ENCODE measurements around the gene NECAB2. TPM values are rescaled to one million over a fixed set of nuclear protein-coding genes. Genes with fewer than 3 reads are reported as not detected.

NECAB2 gene
- total and polyA plus RNA-seq, 2 experiments from 2014 or later = 1.2 TPM; not detected in 1

GRCh38 chr16:83942074-83942473, 26.0 kb upstream of the NECAB2 start:
- in situ Hi-C loops (cut with MboI) = no loop called here
- Histone ChIP-seq H2AFZ (no peak overlapping the region), H3K4me1 (ENCODE audit: insufficient read depth) (no peaks in the 10 kb centered on the region), H3K27me3 (replicated peaks; ENCODE audit: insufficient read depth) (no peaks in the 10 kb centered on the region), H3K9me2 (ENCODE audit: insufficient read depth) (no peaks in the 10 kb centered on the region), H3K79me2 (ENCODE audit: insufficient read depth) (no peaks in the 10 kb centered on the region), H3F3A (ENCODE audit: insufficient read depth) (no peaks in the 10 kb centered on the region), H3K4me3 (no peak overlapping the region), H3K36me3 (ENCODE audit: low read depth) (no peaks in the 10 kb centered on the region), H4K20me1 (ENCODE audit: insufficient read depth) (no peaks in the 10 kb centered on the region), H3K4me2 (ENCODE audit: unreplicated experiment) (no peak overlapping the region), H3K9me3 (ENCODE audit: low read depth) (no peaks in the 10 kb centered on the region), H3K27ac (no peak overlapping the region), H3K9ac (no peak overlapping the region)
- DNase-seq = no peak
- WGBS, 2 experiments (ENCODE audit: low coverage in 1 of 2, low lambda C conversion rate in 2 of 2, missing lambda C conversion rate in 2 of 2) = 88 to 91% methylated on average over 14 of the region's 14 CpGs
- TF ChIP-seq EZH2phosphoT487 (IDR thresholded peaks at IDR 0.05; ENCODE audit: insufficient read depth, low read depth) (no peak), EZH2 (IDR thresholded peaks at IDR 0.05; ENCODE audit: insufficient read depth, poor library complexity, severe bottlenecking) (no peak)

- Histone ChIP-seq H3K27ac (no peak overlapping the region), H2AFZ (no peak overlapping the region), H3F3A (ENCODE audit: insufficient read depth) (no peaks in the 10 kb centered on the region), H3K79me2 (ENCODE audit: insufficient read depth) (no peaks in the 10 kb centered on the region), H3K9ac (no peak overlapping the region), H3K4me3 (no peak overlapping the region), H3K9me3 (ENCODE audit: low read depth) (no peaks in the 10 kb centered on the region), H3K36me3 (ENCODE audit: low read depth) (no peaks in the 10 kb centered on the region), H3K4me1 (ENCODE audit: insufficient read depth) (no peaks in the 10 kb centered on the region), H3K27me3 (replicated peaks; ENCODE audit: insufficient read depth) (no peaks in the 10 kb centered on the region), H3K9me2 (ENCODE audit: insufficient read depth) (no peaks in the 10 kb centered on the region), H3K4me2 (ENCODE audit: unreplicated experiment) (no peak overlapping the region), H4K20me1 (ENCODE audit: insufficient read depth) (no peaks in the 10 kb centered on the region)
- 64 to 70% methylated on average over 11 of the region's 11 CpGs for WGBS, 2 experiments (ENCODE audit: low coverage in 1 of 2, low lambda C conversion rate in 2 of 2, missing lambda C conversion rate in 2 of 2)
- no peak for DNase-seq
- TF ChIP-seq EZH2phosphoT487 (IDR thresholded peaks at IDR 0.05; ENCODE audit: insufficient read depth, low read depth) = no peak
- no peak for TF ChIP-seq EZH2 (IDR thresholded peaks at IDR 0.05; ENCODE audit: insufficient read depth, poor library complexity, severe bottlenecking)
- in situ Hi-C loops (cut with MboI) = no loop called here
Observed at GRCh38 chr16:83942815-83943515, 25.1 kb upstream of the NECAB2 start.

DNA sequence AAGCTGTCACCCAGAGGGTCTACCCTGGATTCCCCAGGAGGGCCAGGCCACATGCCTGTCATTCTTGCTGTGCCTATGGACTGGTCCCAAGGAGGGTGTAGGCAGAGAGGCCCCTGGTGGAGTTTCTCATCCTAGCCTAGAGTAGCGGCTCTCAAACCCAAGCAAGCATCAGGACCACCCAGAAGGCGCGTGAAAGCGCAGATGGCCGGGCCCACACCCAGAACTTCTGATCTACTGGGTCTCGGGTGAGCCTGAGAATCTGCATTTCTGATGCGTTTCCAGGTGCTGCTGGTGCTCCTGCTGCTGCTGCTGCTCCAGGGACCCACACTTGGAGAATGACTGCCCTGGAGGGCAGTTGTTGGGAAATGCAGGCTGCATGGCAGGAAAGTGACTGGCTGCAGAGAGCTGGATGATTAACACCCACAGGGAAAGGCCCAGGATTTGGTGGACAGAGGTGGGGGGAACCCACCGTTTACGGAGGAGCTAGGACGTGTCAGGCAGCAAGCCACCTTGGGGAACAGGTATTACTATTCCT, 24.5 kb upstream of the NECAB2 start:
- Histone ChIP-seq H2AFZ (no peak overlapping the region), H3F3A (ENCODE audit: insufficient read depth) (no peaks in the 10 kb centered on the region), H3K4me2 (ENCODE audit: unreplicated experiment) (no peak overlapping the region), H3K4me1 (ENCODE audit: insufficient read depth) (no peaks in the 10 kb centered on the region), H3K9me2 (ENCODE audit: insufficient read depth) (no peaks in the 10 kb centered on the region), H4K20me1 (ENCODE audit: insufficient read depth) (no peaks in the 10 kb centered on the region), H3K4me3 (no peak overlapping the region), H3K9me3 (ENCODE audit: low read depth) (no peaks in the 10 kb centered on the region), H3K36me3 (ENCODE audit: low read depth) (no peaks in the 10 kb centered on the region), H3K27ac (no peak overlapping the region), H3K9ac (no peak overlapping the region), H3K27me3 (replicated peaks; ENCODE audit: insufficient read depth) (no peaks in the 10 kb centered on the region), H3K79me2 (ENCODE audit: insufficient read depth) (no peaks in the 10 kb centered on the region)
- in situ Hi-C loops (cut with MboI) = no loop called here
- 68% methylated on average over 10 of the region's 10 CpGs for WGBS, 2 experiments (ENCODE audit: low coverage in 1 of 2, low lambda C conversion rate in 2 of 2, missing lambda C conversion rate in 2 of 2)
- TF ChIP-seq EZH2phosphoT487 (IDR thresholded peaks at IDR 0.05; ENCODE audit: insufficient read depth, low read depth) = no peak
- TF ChIP-seq EZH2 (IDR thresholded peaks at IDR 0.05; ENCODE audit: insufficient read depth, poor library complexity, severe bottlenecking) = no peak
- DNase-seq = no peak

DNA sequence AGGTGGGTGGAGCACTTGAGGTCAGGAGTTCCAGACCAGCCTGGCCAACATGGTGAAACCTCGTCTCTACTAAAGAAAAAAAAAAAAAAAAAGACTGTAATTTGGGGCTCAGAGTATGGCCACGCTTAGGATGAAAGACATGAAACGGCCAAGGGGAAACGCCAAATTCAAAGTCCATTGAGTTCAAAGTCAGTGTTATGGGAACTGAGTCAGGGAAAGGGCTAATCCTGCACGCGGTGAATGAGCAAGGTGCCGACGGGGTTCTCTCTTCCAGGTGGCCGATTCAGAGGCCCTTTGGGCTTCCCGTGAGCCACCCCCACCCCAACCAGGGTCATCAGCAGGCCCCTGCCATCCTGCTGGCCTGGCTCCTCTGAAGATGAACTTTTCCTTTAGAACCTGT, 22.5 kb upstream of the NECAB2 start:
- Histone ChIP-seq H3K27me3 (replicated peaks; ENCODE audit: insufficient read depth) (no peaks in the 10 kb centered on the region), H3K27ac (no peak overlapping the region), H4K20me1 (ENCODE audit: insufficient read depth) (no peaks in the 10 kb centered on the region), H3K4me1 (ENCODE audit: insufficient read depth) (no peaks in the 10 kb centered on the region), H3K4me3 (no peak overlapping the region), H3K79me2 (ENCODE audit: insufficient read depth) (no peaks in the 10 kb centered on the region), H3K36me3 (ENCODE audit: low read depth) (no peaks in the 10 kb centered on the region), H3K4me2 (ENCODE audit: unreplicated experiment) (no peak overlapping the region), H3K9me3 (ENCODE audit: low read depth) (no peaks in the 10 kb centered on the region), H3F3A (ENCODE audit: insufficient read depth) (0 out of 2 replicates have a peak, but pooled peaks cover 6% of the 10 kb centered on the region), H2AFZ (no peak overlapping the region), H3K9ac (no peak overlapping the region), H3K9me2 (ENCODE audit: insufficient read depth) (no peaks in the 10 kb centered on the region)
- in situ Hi-C loops (cut with MboI) = no loop called here
- WGBS, 2 experiments (ENCODE audit: low coverage in 1 of 2, low lambda C conversion rate in 2 of 2, missing lambda C conversion rate in 2 of 2) = 73 to 79% methylated on average over 10 of the region's 10 CpGs
- TF ChIP-seq EZH2phosphoT487 (IDR thresholded peaks at IDR 0.05; ENCODE audit: insufficient read depth, low read depth) (no peak), EZH2 (IDR thresholded peaks at IDR 0.05; ENCODE audit: insufficient read depth, poor library complexity, severe bottlenecking) (no peak)
- DNase-seq = no peak

Data from GM23248 (cell line).